ENCODE data around the gene RAB17. TPM values are rescaled to one million over a fixed set of nuclear protein-coding genes. Genes with fewer than 3 reads are reported as not detected.
"Not testable (repeated sequence)": the region's sequence is repeated elsewhere in the genome, so short reads cannot be mapped to it uniquely, and the experiment has no call there.

Gene RAB17
- polyA plus RNA-seq, 1 donor (not counting 4 experiments of a cell fraction or from before 2014, with no cell fraction given): 2.4 TPM

DNA sequence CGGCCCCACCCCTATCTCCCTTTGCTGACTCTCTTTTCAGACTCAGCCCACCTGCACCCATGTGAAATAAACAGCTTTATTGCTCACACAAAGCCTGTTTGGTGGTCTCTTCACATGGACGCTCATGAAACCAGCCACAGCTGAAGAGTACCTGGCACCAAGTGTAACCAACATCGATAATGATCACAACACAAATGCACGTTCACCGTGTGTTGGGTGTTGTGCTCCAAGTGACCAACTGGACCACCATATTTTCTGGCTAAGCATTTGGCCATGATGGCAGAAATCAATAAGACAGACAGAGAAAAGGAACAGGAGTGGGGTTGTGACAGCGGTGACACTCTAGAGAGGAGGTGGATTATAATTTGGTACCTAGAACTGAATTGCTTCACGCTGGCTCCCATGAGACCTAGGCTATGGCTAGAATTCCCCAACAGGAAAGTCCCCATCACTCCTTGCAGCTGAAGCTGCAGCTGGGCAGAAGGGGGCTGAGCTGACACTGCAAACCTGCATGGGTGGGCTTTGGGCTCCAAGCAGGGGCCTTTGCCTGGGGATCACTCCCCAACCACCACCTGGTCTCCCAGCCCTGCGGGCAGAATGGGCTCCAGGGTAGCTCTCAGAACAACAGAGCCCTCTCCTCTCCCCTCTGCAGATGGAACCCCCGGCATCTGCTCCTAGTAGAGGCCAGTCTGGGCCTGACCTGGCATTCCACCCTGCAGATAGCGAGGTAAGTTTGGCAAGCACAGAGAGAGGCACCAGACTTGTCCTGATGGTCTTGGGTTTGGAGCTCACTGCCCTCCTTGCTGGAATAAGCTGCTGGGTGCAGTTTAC lies 22.2 kb upstream of the RAB17 start:
- Histone ChIP-seq H3K36me3 (ENCODE audit: control insufficient read depth in 2 of 2, extremely low read depth in 1 of 2, insufficient read depth in 2 of 2, low read length in 2 of 2) (no peaks in the 10 kb centered on the region), H2AFZ (ENCODE audit: control insufficient read depth, low read length) (no peak overlapping the region), H3K27ac (ENCODE audit: control insufficient read depth, insufficient read depth, low read length) (no peak overlapping the region), H3K9ac (ENCODE audit: control insufficient read depth, extremely low read depth, insufficient read depth, low read length) (no peak overlapping the region), H3K27me3 (ENCODE audit: control insufficient read depth, extremely low read depth, insufficient read depth, low read length) (peaks cover 5% of the 10 kb centered on the region), H3K4me1 (ENCODE audit: control insufficient read depth, extremely low read depth, insufficient read depth, low read length) (no peaks in the 10 kb centered on the region), H3K4me3 (ENCODE audit: control insufficient read depth in 2 of 3, extremely low read depth in 1 of 3, insufficient read depth in 2 of 3, low read depth in 1 of 3, low read length in 3 of 3) (no peak overlapping the region), H3K79me2 (ENCODE audit: control insufficient read depth, insufficient read depth, low read length) (no peaks in the 10 kb centered on the region), H3K9me1 (ENCODE audit: control insufficient read depth, extremely low read depth, insufficient read depth, low read length) (no peaks in the 10 kb centered on the region), H4K20me1 (ENCODE audit: control insufficient read depth, extremely low read depth, insufficient read depth, low read length) (no peaks in the 10 kb centered on the region), H3K9me3 (ENCODE audit: control insufficient read depth, low read depth, low read length) (no peaks in the 10 kb centered on the region), H3K4me2 (ENCODE audit: control insufficient read depth, extremely low read depth, insufficient read depth, low read depth, low read length) (no peak overlapping the region)
- no peak for TF ChIP-seq EZH2 (IDR thresholded peaks at IDR 0.05; ENCODE audit: low read length)
- TF ChIP-seq, protein P1, sequence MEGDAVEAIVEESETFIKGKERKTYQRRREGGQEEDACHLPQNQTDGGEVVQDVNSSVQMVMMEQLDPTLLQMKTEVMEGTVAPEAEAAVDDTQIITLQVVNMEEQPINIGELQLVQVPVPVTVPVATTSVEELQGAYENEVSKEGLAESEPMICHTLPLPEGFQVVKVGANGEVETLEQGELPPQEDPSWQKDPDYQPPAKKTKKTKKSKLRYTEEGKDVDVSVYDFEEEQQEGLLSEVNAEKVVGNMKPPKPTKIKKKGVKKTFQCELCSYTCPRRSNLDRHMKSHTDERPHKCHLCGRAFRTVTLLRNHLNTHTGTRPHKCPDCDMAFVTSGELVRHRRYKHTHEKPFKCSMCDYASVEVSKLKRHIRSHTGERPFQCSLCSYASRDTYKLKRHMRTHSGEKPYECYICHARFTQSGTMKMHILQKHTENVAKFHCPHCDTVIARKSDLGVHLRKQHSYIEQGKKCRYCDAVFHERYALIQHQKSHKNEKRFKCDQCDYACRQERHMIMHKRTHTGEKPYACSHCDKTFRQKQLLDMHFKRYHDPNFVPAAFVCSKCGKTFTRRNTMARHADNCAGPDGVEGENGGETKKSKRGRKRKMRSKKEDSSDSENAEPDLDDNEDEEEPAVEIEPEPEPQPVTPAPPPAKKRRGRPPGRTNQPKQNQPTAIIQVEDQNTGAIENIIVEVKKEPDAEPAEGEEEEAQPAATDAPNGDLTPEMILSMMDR (optimal IDR thresholded peaks at IDR 0.05 in 1 of 3, IDR thresholded peaks at IDR 0.05 in 1 of 3, conservative IDR thresholded peaks at IDR 0.05 in 1 of 3; ENCODE audit: extremely low read depth in 1 of 3, insufficient read depth in 2 of 3, low read length in 3 of 3): no peak
- DNase-seq (ENCODE audit: low read depth, low spot score): no peak
- dilution Hi-C loops (cut with MboI; ENCODE audit: extremely low pct_ligation_motif_present, low sequenced_read_pairs): no loop called here
- no peak for FAIRE-seq

DNA sequence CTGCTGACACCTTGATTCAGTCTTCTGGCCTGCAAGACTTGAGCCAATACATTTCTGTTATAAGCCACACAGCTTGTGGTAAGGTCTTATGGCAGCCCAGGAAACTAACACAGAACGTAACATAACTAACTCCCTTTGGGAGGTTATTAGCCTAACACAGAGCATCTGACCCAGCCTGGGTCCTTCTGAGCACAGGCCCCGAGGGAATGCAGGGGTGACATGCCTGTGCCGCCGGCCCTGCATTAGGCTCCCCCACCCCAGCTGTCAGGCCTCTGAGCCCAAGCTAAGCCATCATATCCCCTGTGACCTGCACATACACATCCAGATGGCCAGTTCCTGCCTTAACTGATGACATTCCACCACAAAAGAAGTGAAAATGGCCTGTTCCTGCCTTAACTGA lies 16.0 kb upstream of the RAB17 start:
- H3K79me2 ChIP-seq (ENCODE audit: control insufficient read depth, insufficient read depth, low read length); H3K27me3 ChIP-seq (ENCODE audit: control insufficient read depth, extremely low read depth, insufficient read depth, low read length); DNase-seq (ENCODE audit: low read depth, low spot score); H3K27ac ChIP-seq (ENCODE audit: control insufficient read depth, insufficient read depth, low read length); H3K9ac ChIP-seq (ENCODE audit: control insufficient read depth, extremely low read depth, insufficient read depth, low read length); H4K20me1 ChIP-seq (ENCODE audit: control insufficient read depth, extremely low read depth, insufficient read depth, low read length); dilution Hi-C loops (cut with MboI; ENCODE audit: extremely low pct_ligation_motif_present, low sequenced_read_pairs); H3K9me1 ChIP-seq (ENCODE audit: control insufficient read depth, extremely low read depth, insufficient read depth, low read length); H3K4me2 ChIP-seq (ENCODE audit: control insufficient read depth, extremely low read depth, insufficient read depth, low read depth, low read length); H2AFZ ChIP-seq (ENCODE audit: control insufficient read depth, low read length); H3K9me3 ChIP-seq (ENCODE audit: control insufficient read depth, low read depth, low read length); FAIRE-seq; H3K4me1 ChIP-seq (ENCODE audit: control insufficient read depth, extremely low read depth, insufficient read depth, low read length); H3K4me3 ChIP-seq (ENCODE audit: control insufficient read depth in 2 of 3, extremely low read depth in 1 of 3, insufficient read depth in 2 of 3, low read depth in 1 of 3, low read length in 3 of 3); H3K36me3 ChIP-seq (ENCODE audit: control insufficient read depth in 2 of 2, extremely low read depth in 1 of 2, insufficient read depth in 2 of 2, low read length in 2 of 2): not testable (repeated sequence)

Measured in keratinocyte (primary cell).